GM19043 (cell line): Measurements from ENCODE around the gene BCL2L13.

Experiments used
- ATAC-seq: cut with Tn5 transposase; IDR thresholded peaks from one replicate; pipeline ENCODE4 v1.9.1; 2021; ENCODE audit warnings: low read depth; ENCODE audit not compliant: unreplicated experiment

The BCL2L13 gene

GRCh38 chr22:17774926-17775685 is 136.5 kb downstream of the BCL2L13 start:
- ATAC-seq, result no peak

GRCh38 chr22:17775781-17776465 is 137.4 kb downstream of the BCL2L13 start:
- ATAC-seq, result no peak

GRCh38 chr22:17777005-17777716 is 138.6 kb downstream of the BCL2L13 start:
- ATAC-seq, result no peak

- no peak for ATAC-seq
Measured at GRCh38 chr22:17777717-17778044, 139.1 kb downstream of the BCL2L13 start.

- ATAC-seq, result no peak
Measured at GRCh38 chr22:17778412-17778976, 139.9 kb downstream of the BCL2L13 start.

- peak; percentile 42 for ATAC-seq
Measured at GRCh38 chr22:17779286-17780115, 140.9 kb downstream of the BCL2L13 start.

- no peak for ATAC-seq
Measured at GRCh38 chr22:17780116-17780740, 141.7 kb downstream of the BCL2L13 start.
